Measurements from ENCODE around the gene DDX18. TPM values are rescaled to one million over a fixed set of nuclear protein-coding genes. Genes with fewer than 3 reads are reported as not detected.

Gene DDX18
- total RNA-seq: 58.8 and 82.2 TPM in 2 replicates

GRCh38 chr2:117814417-117815264 is at the start of gene DDX18:
TSS of gene DDX18 (plus strand) at chr2:117814691. CDS start at chr2:117814778, 87 bp downstream.

Other genes with a start within 250 kb of the DDX18 start
- 18.2 and 33.9 TPM in 2 replicates for gene CCDC93, start 199.4 kb downstream of the DDX18 start, total RNA-seq

Data from epithelial cell of umbilical artery (primary cell).